ENCODE results near the gene CILP2.

GRCh38 chr19:19510432-19510831 lies 27.6 kb upstream of the CILP2 start:
- no peak for TF ChIP-seq EZH2phosphoT487 (IDR thresholded peaks at IDR 0.05; ENCODE audit: insufficient read depth, low read depth)
- no peak for TF ChIP-seq EZH2 (IDR thresholded peaks at IDR 0.05; ENCODE audit: insufficient read depth, poor library complexity, severe bottlenecking)

Measured in GM23248 (cell line).